ENCODE measurements around the gene TSPAN19.

DNA sequence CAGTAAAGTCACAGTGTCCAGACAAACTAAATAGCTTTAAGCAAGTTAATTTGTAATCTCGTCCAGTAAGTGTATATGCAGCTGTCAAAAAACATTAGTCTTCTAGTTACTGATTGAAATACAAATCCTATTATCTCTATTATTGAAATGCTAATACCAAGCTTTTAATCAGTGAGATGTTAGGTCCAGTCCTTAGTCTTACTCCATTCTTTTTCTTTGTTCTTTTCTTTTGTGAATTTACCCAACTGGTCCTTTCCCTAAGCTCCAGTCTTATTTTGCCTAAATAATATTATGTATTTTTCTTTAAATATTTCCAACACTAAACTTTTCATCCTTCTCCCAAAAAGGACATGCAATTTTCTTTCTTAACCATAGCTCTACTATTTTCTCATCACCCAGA is 57.2 kb downstream of the TSPAN19 start:
- TF ChIP-seq, protein P1, sequence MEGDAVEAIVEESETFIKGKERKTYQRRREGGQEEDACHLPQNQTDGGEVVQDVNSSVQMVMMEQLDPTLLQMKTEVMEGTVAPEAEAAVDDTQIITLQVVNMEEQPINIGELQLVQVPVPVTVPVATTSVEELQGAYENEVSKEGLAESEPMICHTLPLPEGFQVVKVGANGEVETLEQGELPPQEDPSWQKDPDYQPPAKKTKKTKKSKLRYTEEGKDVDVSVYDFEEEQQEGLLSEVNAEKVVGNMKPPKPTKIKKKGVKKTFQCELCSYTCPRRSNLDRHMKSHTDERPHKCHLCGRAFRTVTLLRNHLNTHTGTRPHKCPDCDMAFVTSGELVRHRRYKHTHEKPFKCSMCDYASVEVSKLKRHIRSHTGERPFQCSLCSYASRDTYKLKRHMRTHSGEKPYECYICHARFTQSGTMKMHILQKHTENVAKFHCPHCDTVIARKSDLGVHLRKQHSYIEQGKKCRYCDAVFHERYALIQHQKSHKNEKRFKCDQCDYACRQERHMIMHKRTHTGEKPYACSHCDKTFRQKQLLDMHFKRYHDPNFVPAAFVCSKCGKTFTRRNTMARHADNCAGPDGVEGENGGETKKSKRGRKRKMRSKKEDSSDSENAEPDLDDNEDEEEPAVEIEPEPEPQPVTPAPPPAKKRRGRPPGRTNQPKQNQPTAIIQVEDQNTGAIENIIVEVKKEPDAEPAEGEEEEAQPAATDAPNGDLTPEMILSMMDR (IDR thresholded peaks at IDR 0.05; ENCODE audit: extremely low read depth in 1 of 2, insufficient read depth in 1 of 2, low read depth in 1 of 2, low read length in 2 of 2): no peak
- TF ChIP-seq POLR2A (IDR thresholded peaks at IDR 0.05; ENCODE audit: low read depth, low read length) (no peak), EZH2 (IDR thresholded peaks at IDR 0.05; ENCODE audit: borderline replicate concordance, low read depth, low read length, severe bottlenecking) (no peak), POLR2AphosphoS5 (IDR thresholded peaks at IDR 0.05; ENCODE audit: insufficient read depth, low read depth, low read length) (no peak), JUN (IDR thresholded peaks at IDR 0.05; ENCODE audit: borderline replicate concordance, insufficient read depth, insufficient read length, low read depth) (no peak)
- TF ChIP-seq, protein P2, sequence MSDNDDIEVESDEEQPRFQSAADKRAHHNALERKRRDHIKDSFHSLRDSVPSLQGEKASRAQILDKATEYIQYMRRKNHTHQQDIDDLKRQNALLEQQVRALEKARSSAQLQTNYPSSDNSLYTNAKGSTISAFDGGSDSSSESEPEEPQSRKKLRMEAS (IDR thresholded peaks at IDR 0.05; ENCODE audit: insufficient read depth, insufficient read length): no peak
